HG02840 (cell line): ENCODE data around the gene CKAP4.

ENCODE experiments used
- ATAC-seq: cut with Tn5 transposase; IDR thresholded peaks from one replicate; pipeline ENCODE4 v1.9.1; 2021; ENCODE audit warnings: mild to moderate bottlenecking, moderate library complexity, moderate number of reproducible peaks; ENCODE audit not compliant: unreplicated experiment, low FRiP score

CKAP4 gene

GRCh38 chr12:106213662-106214061 lies 34.2 kb downstream of the CKAP4 start:
- no peak for ATAC-seq

GRCh38 chr12:106211973-106212372 lies 35.8 kb downstream of the CKAP4 start:
- ATAC-seq = no peak

- no peak for ATAC-seq
These were observed 42.4 kb downstream of the CKAP4 start for GRCh38 chr12:106205208-106206069.

- no peak for ATAC-seq
These were observed 43.5 kb downstream of the CKAP4 start for GRCh38 chr12:106204312-106204711.

- no peak for ATAC-seq
These were observed 49.8 kb downstream of the CKAP4 start for GRCh38 chr12:106197906-106198623.

- no peak for ATAC-seq
These were observed 52.2 kb downstream of the CKAP4 start for GRCh38 chr12:106195621-106196027.

GRCh38 chr12:106194351-106194750 lies 53.5 kb downstream of the CKAP4 start:
- ATAC-seq = no peak

GRCh38 chr12:106193394-106194215 lies 54.2 kb downstream of the CKAP4 start:
- no peak for ATAC-seq

GRCh38 chr12:106192659-106193393 lies 55.0 kb downstream of the CKAP4 start:
- ATAC-seq = no peak

- ATAC-seq = no peak
These were observed 57.2 kb downstream of the CKAP4 start for GRCh38 chr12:106190581-106190980.

- no peak for ATAC-seq
These were observed 58.5 kb downstream of the CKAP4 start for GRCh38 chr12:106189341-106189740.

- ATAC-seq = no peak
These were observed 59.6 kb downstream of the CKAP4 start for GRCh38 chr12:106188256-106188655.
